K562 (cell line): Measurements from ENCODE around the gene ARPC1A. TPM values are rescaled to one million over a fixed set of nuclear protein-coding genes. Genes with fewer than 3 reads are reported as not detected.

Source experiments
- C11orf30 ChIP-seq: fragments of 450-650 bp; IDR thresholded peaks from 2 replicates; pipeline ENCODE4 v1.6.1; 2016; ENCODE audit warnings: low read depth, mild to moderate bottlenecking
- CC2D1A ChIP-seq: fragments of 450-650 bp; IDR thresholded peaks from 2 replicates; pipeline ENCODE4 v1.6.1; 2017; ENCODE audit warnings: mild to moderate bottlenecking
- GABPB2 ChIP-seq: fragments of 250-450 bp; sonication (Bioruptor Pico); conservative IDR thresholded peaks from 2 replicates; pipeline ENCODE4 v1.5.1; 2021; ENCODE audit warnings: mild to moderate bottlenecking
- GATA2 ChIP-seq: sonication (generic); formaldehyde crosslinking; IDR thresholded peaks from 2 replicates; pipeline ENCODE4 v1.4.0; 2020; ENCODE audit warnings: mild to moderate bottlenecking, missing genetic modification reagents
- HNRNPK ChIP-seq: fragments of 200-400 bp; formaldehyde crosslinking; IDR thresholded peaks from one replicate; pipeline ENCODE4 v1.6.1; 2018; ENCODE audit warnings: mild to moderate bottlenecking, low read depth, low read length; ENCODE audit not compliant: poor library complexity, severe bottlenecking
- HOXB6 ChIP-seq: fragments of 250-450 bp; sonication (Bioruptor Pico); IDR thresholded peaks from 2 replicates; pipeline ENCODE4 v1.5.1; 2022; ENCODE audit warnings: mild to moderate bottlenecking, borderline replicate concordance
- MBD2 ChIP-seq: sonication (generic); IDR thresholded peaks from 2 replicates; pipeline ENCODE4 v1.6.1; 2016; ENCODE audit warnings: low read depth, borderline replicate concordance
- MXI1 ChIP-seq: IDR thresholded peaks from 2 replicates; pipeline ENCODE4 v1.6.1; 2011; ENCODE audit warnings: low read depth, mild to moderate bottlenecking, improper control_type of control experiment, low read length
- NFATC3 ChIP-seq: fragments of 450-650 bp; IDR thresholded peaks from 2 replicates; pipeline ENCODE4 v1.6.1; 2017; ENCODE audit warnings: mild to moderate bottlenecking
- NFRKB ChIP-seq: fragments of 450-650 bp; IDR thresholded peaks from 2 replicates; pipeline ENCODE4 v1.6.1; 2016; ENCODE audit warnings: low read depth
- POLR2AphosphoS5 ChIP-seq: IDR thresholded peaks from 2 replicates; pipeline ENCODE4 v1.6.1; 2011; ENCODE audit warnings: mild to moderate bottlenecking, low read depth, low read length, moderate library complexity; ENCODE audit not compliant: control insufficient read depth, insufficient read depth
- RBFOX2 ChIP-seq: fragments of 200-400 bp; formaldehyde crosslinking; IDR thresholded peaks from 2 replicates; pipeline ENCODE4 v1.6.1; 2017; ENCODE audit warnings: low read depth, mild to moderate bottlenecking, low read length, moderate library complexity
- RBM22 ChIP-seq: fragments of 200-400 bp; formaldehyde crosslinking; IDR thresholded peaks from 2 replicates; pipeline ENCODE4 v1.6.1; 2018; ENCODE audit warnings: low read length, low read depth; ENCODE audit not compliant: poor library complexity, severe bottlenecking
- SIN3A ChIP-seq, 2 experiments: fragments of 150-350 bp in 1 of 2; IDR thresholded peaks; 2 replicates each; pipeline ENCODE4 v1.6.1; 2011 to 2016; ENCODE audit warnings: borderline replicate concordance in 2 of 2, low read depth in 2 of 2, low read length in 2 of 2, mild to moderate bottlenecking in 2 of 2, moderate library complexity in 2 of 2; ENCODE audit not compliant: control insufficient read depth in 1 of 2
- TCFL5 ChIP-seq: fragments of 250-450 bp; sonication (Bioruptor Pico); conservative IDR thresholded peaks from 2 replicates; pipeline ENCODE4 v1.6.1; 2021; ENCODE audit warnings: mild to moderate bottlenecking, moderate library complexity, matching md5 sums
- ZBTB8A ChIP-seq: fragments of 450-650 bp; IDR thresholded peaks from 2 replicates; pipeline ENCODE4 v1.6.1; 2018; ENCODE audit warnings: mild to moderate bottlenecking, moderate library complexity; ENCODE audit not compliant: partially characterized antibody
- ZNF184 ChIP-seq: sonication (generic); formaldehyde crosslinking; IDR thresholded peaks from 2 replicates; pipeline ENCODE4 v1.5.0; 2020; ENCODE audit warnings: missing genetic modification reagents
- ZZZ3 ChIP-seq: fragments of 450-650 bp; IDR thresholded peaks from 2 replicates; pipeline ENCODE4 v1.6.1; 2016; ENCODE audit warnings: antibody characterized with exemption, mild to moderate bottlenecking, moderate library complexity
- polyA plus RNA-seq, 8 experiments: library from polyadenylated mRNA; depleted of rRNA in 4 of 8; stranded (reverse) in 5 of 8; unstranded in 3 of 8; fragments of >200 nt; fragmentation: Nextera tagmentation in 2 of 8; fragmentation: Illumina TruSeq in 1 of 8; extraction: Ambion mirVana in 2 of 8; extraction: Trizol in 1 of 8; gene quantifications; 2 replicates each; pipeline versions ENCODE4 v1.2.1 to v1.2.3, GENCODE V29; 2011 to 2014; ENCODE audit warnings: inconsistent platforms in 1 of 8, missing spikeins in 1 of 8
- total RNA-seq, 7 experiments: library from RNA; depleted of rRNA in 6 of 7; stranded (reverse); fragments of >200 nt in 6 of 7; fragmentation: Illumina TruSeq in 2 of 7; extraction: Trizol in 2 of 7; gene quantifications; 2 replicates each; pipeline versions ENCODE4 v1.2.1 to v1.2.3, GENCODE V29; 2011 to 2021; ENCODE audit warnings: low replicate concordance in 1 of 7
- TF ChIP-seq, protein P1 (sequence below): sonication (generic); formaldehyde crosslinking; IDR thresholded peaks from 2 replicates; pipeline ENCODE4 v1.8.1; 2023; ENCODE audit warnings: mild to moderate bottlenecking, missing genetic modification reagents, moderate library complexity
- TF ChIP-seq, protein P2 (sequence below): fragments of 450-650 bp; IDR thresholded peaks from 2 replicates; pipeline ENCODE4 v1.6.1; 2014; ENCODE audit warnings: low read depth, mild to moderate bottlenecking, moderate library complexity, borderline replicate concordance
- TF ChIP-seq, protein P3 (sequence below): sonication (generic); formaldehyde crosslinking; IDR thresholded peaks from 2 replicates; pipeline ENCODE4 v1.8.0; 2022; ENCODE audit warnings: mild to moderate bottlenecking, missing genetic modification reagents

ARPC1A gene
- total and polyA plus RNA-seq, 9 of the 15 experiments (the other 6 are each of a cell fraction or from before 2014, with no cell fraction given): 39.5 to 151 (median 86.1) TPM

DNA sequence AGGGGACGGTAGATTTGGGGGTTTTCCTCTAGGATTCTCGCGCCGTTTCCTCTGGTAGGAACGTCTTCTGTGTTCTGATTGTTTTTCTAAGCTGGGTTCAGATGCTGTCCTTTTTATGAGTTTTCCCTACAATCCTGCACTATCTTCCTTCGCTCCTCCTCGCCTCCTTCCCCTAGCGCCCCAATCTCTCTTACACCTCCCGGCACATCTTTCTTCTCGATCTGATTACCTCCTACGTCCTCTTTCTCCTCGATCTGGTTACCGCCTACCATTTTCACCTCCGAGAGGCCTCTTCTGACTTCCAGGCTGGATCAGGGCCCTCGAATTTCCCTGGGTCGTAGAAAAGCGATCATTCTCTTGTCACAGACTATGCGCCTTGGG lies 83.5 kb downstream of the ARPC1A start (continued):
- TF ChIP-seq POLR2AphosphoS5 (no peak), SIN3A (IDR thresholded peaks at IDR 0.05; ENCODE audit: borderline replicate concordance in 2 of 2, control insufficient read depth in 1 of 2, low read depth in 2 of 2, low read length in 2 of 2) (peak; percentile 42 to 63; a peak in 2 of 4 replicates), CC2D1A (peak; percentile 37; the same call in 1 of the 2 replicates), HNRNPK (no peak), RBM22 (no peak), ZNF184 (CRISPR knock-in tag) (no peak), C11orf30 (no peak), NFRKB (peak; percentile 67; the same call in 1 of the 2 replicates), ZZZ3 (0 out of 2 replicates have a peak, but pooled peaks have one; percentile 11), MBD2 (no peak), GABPB2 (CRISPR knock-in tag) (no peak), MXI1 (no peak), ZBTB8A (no peak), RBFOX2 (no peak), TCFL5 (no peak), GATA2 (CRISPR knock-in tag) (no peak), NFATC3 (peak; percentile 73; the same call in 1 of the 2 replicates), HOXB6 (no peak)
- TF ChIP-seq, protein P1, sequence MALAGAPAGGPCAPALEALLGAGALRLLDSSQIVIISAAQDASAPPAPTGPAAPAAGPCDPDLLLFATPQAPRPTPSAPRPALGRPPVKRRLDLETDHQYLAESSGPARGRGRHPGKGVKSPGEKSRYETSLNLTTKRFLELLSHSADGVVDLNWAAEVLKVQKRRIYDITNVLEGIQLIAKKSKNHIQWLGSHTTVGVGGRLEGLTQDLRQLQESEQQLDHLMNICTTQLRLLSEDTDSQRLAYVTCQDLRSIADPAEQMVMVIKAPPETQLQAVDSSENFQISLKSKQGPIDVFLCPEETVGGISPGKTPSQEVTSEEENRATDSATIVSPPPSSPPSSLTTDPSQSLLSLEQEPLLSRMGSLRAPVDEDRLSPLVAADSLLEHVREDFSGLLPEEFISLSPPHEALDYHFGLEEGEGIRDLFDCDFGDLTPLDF (CRISPR knock-in tag): no peak
- TF ChIP-seq, protein P2, sequence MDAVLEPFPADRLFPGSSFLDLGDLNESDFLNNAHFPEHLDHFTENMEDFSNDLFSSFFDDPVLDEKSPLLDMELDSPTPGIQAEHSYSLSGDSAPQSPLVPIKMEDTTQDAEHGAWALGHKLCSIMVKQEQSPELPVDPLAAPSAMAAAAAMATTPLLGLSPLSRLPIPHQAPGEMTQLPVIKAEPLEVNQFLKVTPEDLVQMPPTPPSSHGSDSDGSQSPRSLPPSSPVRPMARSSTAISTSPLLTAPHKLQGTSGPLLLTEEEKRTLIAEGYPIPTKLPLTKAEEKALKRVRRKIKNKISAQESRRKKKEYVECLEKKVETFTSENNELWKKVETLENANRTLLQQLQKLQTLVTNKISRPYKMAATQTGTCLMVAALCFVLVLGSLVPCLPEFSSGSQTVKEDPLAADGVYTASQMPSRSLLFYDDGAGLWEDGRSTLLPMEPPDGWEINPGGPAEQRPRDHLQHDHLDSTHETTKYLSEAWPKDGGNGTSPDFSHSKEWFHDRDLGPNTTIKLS: no peak
- TF ChIP-seq, protein P3, sequence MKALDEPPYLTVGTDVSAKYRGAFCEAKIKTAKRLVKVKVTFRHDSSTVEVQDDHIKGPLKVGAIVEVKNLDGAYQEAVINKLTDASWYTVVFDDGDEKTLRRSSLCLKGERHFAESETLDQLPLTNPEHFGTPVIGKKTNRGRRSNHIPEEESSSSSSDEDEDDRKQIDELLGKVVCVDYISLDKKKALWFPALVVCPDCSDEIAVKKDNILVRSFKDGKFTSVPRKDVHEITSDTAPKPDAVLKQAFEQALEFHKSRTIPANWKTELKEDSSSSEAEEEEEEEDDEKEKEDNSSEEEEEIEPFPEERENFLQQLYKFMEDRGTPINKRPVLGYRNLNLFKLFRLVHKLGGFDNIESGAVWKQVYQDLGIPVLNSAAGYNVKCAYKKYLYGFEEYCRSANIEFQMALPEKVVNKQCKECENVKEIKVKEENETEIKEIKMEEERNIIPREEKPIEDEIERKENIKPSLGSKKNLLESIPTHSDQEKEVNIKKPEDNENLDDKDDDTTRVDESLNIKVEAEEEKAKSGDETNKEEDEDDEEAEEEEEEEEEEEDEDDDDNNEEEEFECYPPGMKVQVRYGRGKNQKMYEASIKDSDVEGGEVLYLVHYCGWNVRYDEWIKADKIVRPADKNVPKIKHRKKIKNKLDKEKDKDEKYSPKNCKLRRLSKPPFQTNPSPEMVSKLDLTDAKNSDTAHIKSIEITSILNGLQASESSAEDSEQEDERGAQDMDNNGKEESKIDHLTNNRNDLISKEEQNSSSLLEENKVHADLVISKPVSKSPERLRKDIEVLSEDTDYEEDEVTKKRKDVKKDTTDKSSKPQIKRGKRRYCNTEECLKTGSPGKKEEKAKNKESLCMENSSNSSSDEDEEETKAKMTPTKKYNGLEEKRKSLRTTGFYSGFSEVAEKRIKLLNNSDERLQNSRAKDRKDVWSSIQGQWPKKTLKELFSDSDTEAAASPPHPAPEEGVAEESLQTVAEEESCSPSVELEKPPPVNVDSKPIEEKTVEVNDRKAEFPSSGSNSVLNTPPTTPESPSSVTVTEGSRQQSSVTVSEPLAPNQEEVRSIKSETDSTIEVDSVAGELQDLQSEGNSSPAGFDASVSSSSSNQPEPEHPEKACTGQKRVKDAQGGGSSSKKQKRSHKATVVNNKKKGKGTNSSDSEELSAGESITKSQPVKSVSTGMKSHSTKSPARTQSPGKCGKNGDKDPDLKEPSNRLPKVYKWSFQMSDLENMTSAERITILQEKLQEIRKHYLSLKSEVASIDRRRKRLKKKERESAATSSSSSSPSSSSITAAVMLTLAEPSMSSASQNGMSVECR: no peak
